ENCODE results near the gene IL13. TPM values are rescaled to one million over a fixed set of nuclear protein-coding genes. Genes with fewer than 3 reads are reported as not detected.

IL13 gene
- total RNA-seq, 1 experiment from 2014 or later = not detected

- TF ChIP-seq, protein P1, sequence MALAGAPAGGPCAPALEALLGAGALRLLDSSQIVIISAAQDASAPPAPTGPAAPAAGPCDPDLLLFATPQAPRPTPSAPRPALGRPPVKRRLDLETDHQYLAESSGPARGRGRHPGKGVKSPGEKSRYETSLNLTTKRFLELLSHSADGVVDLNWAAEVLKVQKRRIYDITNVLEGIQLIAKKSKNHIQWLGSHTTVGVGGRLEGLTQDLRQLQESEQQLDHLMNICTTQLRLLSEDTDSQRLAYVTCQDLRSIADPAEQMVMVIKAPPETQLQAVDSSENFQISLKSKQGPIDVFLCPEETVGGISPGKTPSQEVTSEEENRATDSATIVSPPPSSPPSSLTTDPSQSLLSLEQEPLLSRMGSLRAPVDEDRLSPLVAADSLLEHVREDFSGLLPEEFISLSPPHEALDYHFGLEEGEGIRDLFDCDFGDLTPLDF (CRISPR knock-in tag; IDR thresholded peaks at IDR 0.05) = no peak
- TF ChIP-seq RORB (CRISPR knock-in tag; IDR thresholded peaks at IDR 0.05) (no peak), ZNF121 (CRISPR knock-in tag; IDR thresholded peaks at IDR 0.05) (no peak), ZNF317 (CRISPR knock-in tag; IDR thresholded peaks at IDR 0.05; ENCODE audit: borderline replicate concordance, low read depth) (no peak), IRF2 (CRISPR knock-in tag; IDR thresholded peaks at IDR 0.05; ENCODE audit: borderline replicate concordance, low read depth) (no peak)
These were observed 16.1 kb downstream of the IL13 start, which contains the start of gene IL4 (continued) for GRCh38 chr5:132673939-132674630.

GRCh38 chr5:132674671-132675506 lies 16.9 kb downstream of the IL13 start:
- POLR2A ChIA-PET = no interaction called here
- H3K36me3 Mint-ChIP-seq = peaks cover 2% of the 10 kb centered on the region; the same call in 1 of the 2 replicates
- no peak overlapping the region for H3K4me3 Mint-ChIP-seq
- CTCF ChIA-PET = interaction anchor here (1.2 to 1.3 kb wide), 2 partner anchors 139 to 145 kb away, joined by 3 to 4 read pairs; no protein-coding TSS in a partner anchor
- TF ChIP-seq, protein P2, sequence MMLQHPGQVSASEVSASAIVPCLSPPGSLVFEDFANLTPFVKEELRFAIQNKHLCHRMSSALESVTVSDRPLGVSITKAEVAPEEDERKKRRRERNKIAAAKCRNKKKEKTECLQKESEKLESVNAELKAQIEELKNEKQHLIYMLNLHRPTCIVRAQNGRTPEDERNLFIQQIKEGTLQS (CRISPR knock-in tag; conservative IDR thresholded peaks at IDR 0.05) = no peak
- TF ChIP-seq ZBTB21 (CRISPR knock-in tag; IDR thresholded peaks at IDR 0.05; ENCODE audit: borderline replicate concordance) (no peak), NFE2L1 (CRISPR knock-in tag; IDR thresholded peaks at IDR 0.05) (no peak), ZNF263 (CRISPR knock-in tag; IDR thresholded peaks at IDR 0.05; ENCODE audit: low read depth) (no peak)
- ATAC-seq (no peak), DNase-seq (ENCODE audit: low spot score) (no peak)
- H3K4me1 Mint-ChIP-seq = peaks cover 8% of the 10 kb centered on the region
- peaks cover 9% of the 10 kb centered on the region for H3K9me3 Mint-ChIP-seq
- H3K27ac Mint-ChIP-seq = no peak overlapping the region
- H3K27me3 Mint-ChIP-seq (ENCODE audit: low read depth) = no peaks in the 10 kb centered on the region

GRCh38 chr5:132675936-132676689 lies 18.1 kb downstream of the IL13 start:
- no peak for DNase-seq (ENCODE audit: low spot score)
- ATAC-seq = no peak
- Mint-ChIP-seq H3K4me1 (peaks cover 6% of the 10 kb centered on the region), H3K27me3 (ENCODE audit: low read depth) (no peaks in the 10 kb centered on the region), H3K36me3 (peaks cover 1% of the 10 kb centered on the region; the same call in 1 of the 2 replicates), H3K4me3 (no peak overlapping the region), H3K9me3 (peaks cover 2% of the 10 kb centered on the region), H3K27ac (no peak overlapping the region)
- TF ChIP-seq CREB1 (CRISPR knock-in tag; IDR thresholded peaks at IDR 0.05) = no peak
- TF ChIP-seq, protein P3, sequence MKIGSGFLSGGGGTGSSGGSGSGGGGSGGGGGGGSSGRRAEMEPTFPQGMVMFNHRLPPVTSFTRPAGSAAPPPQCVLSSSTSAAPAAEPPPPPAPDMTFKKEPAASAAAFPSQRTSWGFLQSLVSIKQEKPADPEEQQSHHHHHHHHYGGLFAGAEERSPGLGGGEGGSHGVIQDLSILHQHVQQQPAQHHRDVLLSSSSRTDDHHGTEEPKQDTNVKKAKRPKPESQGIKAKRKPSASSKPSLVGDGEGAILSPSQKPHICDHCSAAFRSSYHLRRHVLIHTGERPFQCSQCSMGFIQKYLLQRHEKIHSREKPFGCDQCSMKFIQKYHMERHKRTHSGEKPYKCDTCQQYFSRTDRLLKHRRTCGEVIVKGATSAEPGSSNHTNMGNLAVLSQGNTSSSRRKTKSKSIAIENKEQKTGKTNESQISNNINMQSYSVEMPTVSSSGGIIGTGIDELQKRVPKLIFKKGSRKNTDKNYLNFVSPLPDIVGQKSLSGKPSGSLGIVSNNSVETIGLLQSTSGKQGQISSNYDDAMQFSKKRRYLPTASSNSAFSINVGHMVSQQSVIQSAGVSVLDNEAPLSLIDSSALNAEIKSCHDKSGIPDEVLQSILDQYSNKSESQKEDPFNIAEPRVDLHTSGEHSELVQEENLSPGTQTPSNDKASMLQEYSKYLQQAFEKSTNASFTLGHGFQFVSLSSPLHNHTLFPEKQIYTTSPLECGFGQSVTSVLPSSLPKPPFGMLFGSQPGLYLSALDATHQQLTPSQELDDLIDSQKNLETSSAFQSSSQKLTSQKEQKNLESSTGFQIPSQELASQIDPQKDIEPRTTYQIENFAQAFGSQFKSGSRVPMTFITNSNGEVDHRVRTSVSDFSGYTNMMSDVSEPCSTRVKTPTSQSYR (CRISPR knock-in tag; IDR thresholded peaks at IDR 0.05) = no peak
- no peak for TF ChIP-seq GTF2I (CRISPR knock-in tag; conservative IDR thresholded peaks at IDR 0.05)
- no peak for TF ChIP-seq ZNF671 (CRISPR knock-in tag; IDR thresholded peaks at IDR 0.05)
- TF ChIP-seq SMAD4 (CRISPR knock-in tag; IDR thresholded peaks at IDR 0.05) = no peak
- TF ChIP-seq SP1 (CRISPR knock-in tag; conservative IDR thresholded peaks at IDR 0.05) = no peak
- TF ChIP-seq, protein P4, sequence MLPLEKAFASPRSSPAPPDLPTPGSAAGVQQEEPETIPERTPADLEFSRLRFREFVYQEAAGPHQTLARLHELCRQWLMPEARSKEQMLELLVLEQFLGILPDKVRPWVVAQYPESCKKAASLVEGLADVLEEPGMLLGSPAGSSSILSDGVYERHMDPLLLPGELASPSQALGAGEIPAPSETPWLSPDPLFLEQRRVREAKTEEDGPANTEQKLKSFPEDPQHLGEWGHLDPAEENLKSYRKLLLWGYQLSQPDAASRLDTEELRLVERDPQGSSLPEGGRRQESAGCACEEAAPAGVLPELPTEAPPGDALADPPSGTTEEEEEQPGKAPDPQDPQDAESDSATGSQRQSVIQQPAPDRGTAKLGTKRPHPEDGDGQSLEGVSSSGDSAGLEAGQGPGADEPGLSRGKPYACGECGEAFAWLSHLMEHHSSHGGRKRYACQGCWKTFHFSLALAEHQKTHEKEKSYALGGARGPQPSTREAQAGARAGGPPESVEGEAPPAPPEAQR (CRISPR knock-in tag; IDR thresholded peaks at IDR 0.05) = no peak
- ChIA-PET POLR2A (interaction anchor here (0.9 kb wide), 1 partner anchor 144 kb away, joined by 4 read pairs; no protein-coding TSS in a partner anchor), CTCF (interaction anchor here (1.2 to 1.7 kb wide), 3 partner anchors 10 to 149 kb away, joined by 3 to 9 read pairs (median 9); no protein-coding TSS in a partner anchor)

Measured in WTC11 (cell line).